Stimulated activated naive CD4-positive, alpha-beta T cell (primary cell): ENCODE results near the gene WDR73.

Experiments used
- DNase-seq, 6 experiments: peaks; one replicate each; lab custom pipeline; 2025; lab: John Stamatoyannopoulos, UW

WDR73 gene

GRCh38 chr15:84611631-84612030, 42.5 kb downstream of the WDR73 start:
- no peak for DNase-seq

DNA sequence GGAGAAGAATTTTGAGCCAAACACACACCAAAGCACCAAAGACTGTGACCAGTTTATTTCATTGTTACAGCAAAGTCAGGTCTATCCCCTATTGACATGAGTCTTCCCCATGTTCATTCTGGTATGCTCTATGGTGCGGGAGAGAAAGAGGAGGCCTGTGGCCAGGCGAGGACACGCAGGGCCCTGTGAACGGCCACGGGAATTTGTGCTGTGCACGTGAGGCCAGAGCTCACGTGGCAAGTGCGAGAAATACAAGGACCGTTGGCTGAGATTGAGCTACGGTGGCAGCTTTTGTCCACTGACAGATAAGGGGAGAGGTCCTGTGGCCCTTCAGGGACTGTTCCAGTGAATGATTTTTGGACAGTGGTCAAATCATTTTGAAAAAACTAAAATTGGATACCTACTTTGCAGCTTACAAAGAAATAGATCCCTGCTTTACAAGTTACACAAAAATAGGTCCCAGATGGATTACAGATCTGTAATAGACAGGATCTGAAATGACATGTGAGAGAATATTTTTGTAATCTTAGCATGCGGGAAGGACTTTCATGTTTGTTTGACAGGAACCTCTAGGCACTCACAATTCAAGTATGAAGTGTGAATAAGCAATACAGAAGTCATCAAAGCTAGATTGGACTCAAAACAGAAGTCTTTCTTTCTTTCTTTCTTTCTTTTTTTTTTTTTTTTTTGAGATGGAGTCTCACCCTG, 44.1 kb downstream of the WDR73 start:
- DNase-seq: no peak

GRCh38 chr15:84608707-84609284, 45.3 kb downstream of the WDR73 start:
- DNase-seq: no peak

DNA sequence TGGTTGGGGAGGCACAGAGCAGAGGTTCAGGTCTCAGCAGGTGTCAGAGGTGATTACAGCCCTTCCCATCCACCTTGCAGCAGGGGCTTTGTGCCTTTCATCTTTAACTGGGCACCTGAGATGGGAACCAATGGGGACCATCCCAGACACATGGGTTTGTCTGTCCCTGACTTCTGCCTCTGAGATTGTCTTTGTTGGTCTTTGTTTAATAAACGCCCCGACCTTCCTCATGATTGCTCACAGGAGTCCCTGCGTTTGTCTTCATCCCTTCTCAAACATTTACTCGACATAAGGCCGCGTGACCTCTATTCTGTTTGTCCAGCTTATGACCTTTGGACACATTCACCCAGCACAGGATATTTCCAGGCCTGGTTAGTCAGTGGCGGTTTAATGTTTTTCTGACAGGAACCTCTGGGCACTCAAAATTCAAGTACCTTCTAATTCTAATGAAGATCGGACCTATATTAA, 47.4 kb downstream of the WDR73 start:
- no peak for DNase-seq

DNA sequence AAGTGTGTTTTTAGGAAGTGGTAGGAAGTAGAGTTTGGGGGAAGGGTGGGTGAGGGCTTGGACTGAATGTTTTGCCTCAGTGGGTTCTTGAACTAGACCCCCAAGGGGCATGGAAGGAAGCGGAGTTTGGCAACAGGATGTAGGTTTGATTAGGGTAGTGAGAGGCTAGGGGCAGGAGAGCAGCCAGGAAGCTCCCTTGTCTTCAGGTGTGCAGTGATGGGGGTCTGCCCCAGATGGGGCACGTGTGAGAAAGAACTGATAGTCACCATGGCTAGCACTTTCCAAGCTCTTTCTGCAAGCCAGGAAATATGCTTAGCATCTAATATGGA, 48.6 kb downstream of the WDR73 start:
- no peak for DNase-seq

DNA sequence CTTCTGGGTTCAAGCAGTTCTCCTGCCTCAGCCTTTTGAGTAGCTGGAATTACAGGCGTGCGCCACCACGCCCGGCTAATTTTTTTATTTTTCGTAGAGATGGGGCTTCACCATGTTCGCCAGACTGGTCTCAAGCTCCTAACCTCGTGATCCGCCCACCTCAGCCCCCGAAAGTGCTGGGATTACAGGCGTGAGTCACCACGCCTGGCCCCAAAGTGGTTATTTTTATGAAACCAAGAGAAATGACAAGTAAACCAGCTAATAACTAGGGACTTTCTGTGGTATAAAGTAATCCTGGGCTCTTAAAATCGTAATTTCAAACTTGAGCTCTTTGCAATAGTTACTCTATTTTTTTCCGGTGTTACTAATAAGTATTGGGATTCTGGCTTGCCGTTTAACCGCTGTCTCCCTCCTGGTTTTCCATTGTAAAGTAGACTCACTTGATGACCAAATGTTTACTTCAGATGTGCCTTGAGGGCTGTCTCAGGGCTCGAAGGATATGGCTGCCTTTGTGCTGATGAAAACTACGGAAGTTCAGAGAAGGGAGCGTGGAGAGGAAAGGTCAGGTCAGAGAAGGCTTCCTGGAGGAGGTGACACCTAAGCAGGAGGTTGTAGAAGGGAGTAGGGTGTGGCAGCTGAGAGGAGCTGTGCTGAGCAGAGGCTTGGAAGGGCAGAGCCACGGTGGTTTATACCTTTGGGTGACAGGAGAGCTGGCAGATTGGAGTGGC, 49.1 kb downstream of the WDR73 start:
- no peak for DNase-seq

DNA sequence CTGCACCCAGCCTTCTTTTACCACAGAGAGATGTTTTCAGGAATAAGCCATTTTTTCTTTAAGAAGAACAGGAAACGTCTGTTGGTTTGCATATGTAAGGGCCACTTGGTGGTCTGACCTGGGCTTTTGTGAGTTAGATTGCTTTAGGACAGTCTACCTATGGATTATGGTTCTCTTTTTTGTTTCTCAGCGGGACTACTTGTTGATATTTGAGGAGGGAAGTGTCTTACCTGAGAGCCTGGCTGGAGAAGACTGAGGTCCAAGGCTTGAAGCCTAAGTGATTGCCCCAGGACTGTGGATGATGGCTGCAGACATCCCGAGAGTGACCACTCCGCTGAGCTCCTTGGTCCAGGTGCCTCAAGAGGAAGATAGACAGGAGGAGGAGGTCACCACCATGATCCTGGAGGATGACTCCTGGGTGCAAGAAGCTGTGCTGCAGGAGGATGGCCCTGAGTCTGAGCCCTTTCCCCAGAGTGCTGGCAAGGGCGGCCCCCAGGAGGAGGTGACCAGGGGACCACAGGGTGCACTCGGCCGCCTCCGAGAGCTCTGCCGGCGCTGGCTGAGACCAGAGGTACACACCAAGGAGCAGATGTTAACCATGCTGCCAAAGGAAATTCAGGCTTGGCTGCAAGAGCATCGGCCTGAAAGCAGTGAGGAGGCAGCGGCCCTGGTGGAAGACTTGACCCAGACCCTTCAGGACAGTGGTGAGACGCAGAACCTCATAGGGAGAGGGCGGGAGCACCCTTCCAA, 50.3 kb downstream of the WDR73 start:
- no peak for DNase-seq

- no peak for DNase-seq
These were observed 52.6 kb downstream of the WDR73 start for GRCh38 chr15:84601555-84601838.

- peak; percentile 84 to 93 (median 89) for DNase-seq
These were observed 53.2 kb downstream of the WDR73 start, which contains the start of gene ZSCAN2 for GRCh38 chr15:84600687-84601554. TSS of gene ZSCAN2 (plus strand) at chr15:84601009. CDS start at chr15:84603928, 2,919 bp downstream.

GRCh38 chr15:84600331-84600686, 53.8 kb downstream of the WDR73 start:
- DNase-seq: peak in 5 of 6 experiments; percentile 30 to 70 (median 57)

- DNase-seq: no peak
These were observed 54.2 kb downstream of the WDR73 start for GRCh38 chr15:84599906-84600305.

- no peak for DNase-seq
These were observed 55.1 kb downstream of the WDR73 start for GRCh38 chr15:84598993-84599392.

- DNase-seq: peak in 5 of 6 experiments; percentile 10 to 68 (median 64)
These were observed 55.8 kb downstream of the WDR73 start for GRCh38 chr15:84598250-84598649.

GRCh38 chr15:84597296-84597695, 56.8 kb downstream of the WDR73 start:
- no peak for DNase-seq

DNA sequence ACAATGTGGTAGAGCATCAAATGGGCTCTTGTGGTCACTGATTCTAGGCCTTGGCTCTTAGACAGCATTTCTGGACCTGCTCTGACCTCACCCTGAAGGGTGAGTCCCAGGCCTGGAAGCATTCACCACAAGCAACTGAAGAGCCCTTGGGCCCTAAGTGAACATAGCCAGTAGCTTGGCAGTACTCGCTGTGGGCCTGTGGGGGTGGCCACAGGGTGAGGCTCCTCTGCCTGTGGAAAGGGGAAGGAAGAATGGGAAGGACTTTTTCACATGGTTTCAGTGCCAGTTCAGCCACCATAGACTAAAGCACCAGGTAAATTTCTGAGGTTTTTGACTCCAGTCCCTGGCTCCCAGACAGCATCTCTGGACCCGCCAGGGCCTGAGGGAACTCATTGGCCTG, 58.4 kb downstream of the WDR73 start:
- DNase-seq: no peak

DNA sequence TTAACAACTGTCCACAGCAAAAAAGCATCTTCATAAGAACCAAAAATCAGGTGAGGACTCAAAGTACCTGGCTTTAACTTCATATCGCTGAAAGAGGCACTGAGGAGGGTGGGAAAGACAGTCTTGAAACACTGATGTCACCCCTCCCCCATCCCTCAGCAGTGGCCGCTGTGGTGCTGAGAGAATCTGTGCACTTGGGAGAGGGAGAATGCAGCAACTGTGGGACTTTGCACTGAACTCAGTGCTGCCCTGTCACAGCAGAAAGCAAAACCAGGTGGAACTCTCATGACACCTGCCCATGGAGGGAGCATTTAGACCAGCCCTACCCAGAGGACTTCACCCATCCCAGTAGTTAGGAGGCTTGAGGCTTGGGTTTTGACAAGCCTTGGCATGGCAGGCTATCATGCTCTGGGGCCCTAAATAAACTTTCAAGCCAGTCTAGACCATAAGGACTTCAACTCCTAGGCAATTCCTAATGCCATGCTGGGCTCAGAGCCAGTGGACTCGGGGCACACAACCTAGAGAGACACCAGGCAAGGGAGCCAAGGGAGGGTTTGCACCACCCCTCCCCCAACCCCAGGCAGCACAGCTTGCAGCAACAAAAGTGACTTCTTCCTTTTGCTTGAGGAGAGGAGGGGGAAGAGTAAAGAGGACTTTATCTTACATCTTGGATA, 59.3 kb downstream of the WDR73 start:
- no peak for DNase-seq

- no peak for DNase-seq
These were observed 62.3 kb downstream of the WDR73 start for GRCh38 chr15:84591815-84592214.

- DNase-seq: no peak
These were observed 63.7 kb downstream of the WDR73 start for GRCh38 chr15:84590406-84590805.
